IMR-90 (cell line): ENCODE data around the gene POU6F1. TPM values are rescaled to one million over a fixed set of nuclear protein-coding genes. Genes with fewer than 3 reads are reported as not detected.

Experiments
- FOS ChIP-seq: fragments of 150-350 bp; IDR thresholded peaks from 2 replicates; pipeline ENCODE4 v1.6.1; 2016; ENCODE audit warnings: low read depth, low read length
- MAFK ChIP-seq: IDR thresholded peaks from 2 replicates; pipeline ENCODE4 v1.6.1; 2012; ENCODE audit warnings: low read depth, low read length, improper control_type of control experiment
- polyA plus RNA-seq, 3 experiments: library from polyadenylated mRNA; depleted of rRNA; stranded (reverse); fragments of >200 nt; gene quantifications; 2 replicates each; pipeline ENCODE4 v1.2.3, GENCODE V29; 2012; ENCODE audit warnings: low replicate concordance in 1 of 3
- total RNA-seq: library from RNA; depleted of rRNA; stranded (reverse); fragments of >200 nt; gene quantifications from 2 replicates; pipeline ENCODE4 v1.2.3, GENCODE V29; 2012
- TF ChIP-seq, protein P1 (sequence below): fragments of 150-350 bp; IDR thresholded peaks from 2 replicates; pipeline ENCODE4 v1.6.1; 2016; ENCODE audit warnings: low read depth, mild to moderate bottlenecking, low read length, moderate library complexity, borderline replicate concordance

Gene POU6F1
- total and polyA plus RNA-seq, 2 of the 4 experiments (the other 2 are of a cell fraction), result 0.90 to 3.6 TPM

DNA sequence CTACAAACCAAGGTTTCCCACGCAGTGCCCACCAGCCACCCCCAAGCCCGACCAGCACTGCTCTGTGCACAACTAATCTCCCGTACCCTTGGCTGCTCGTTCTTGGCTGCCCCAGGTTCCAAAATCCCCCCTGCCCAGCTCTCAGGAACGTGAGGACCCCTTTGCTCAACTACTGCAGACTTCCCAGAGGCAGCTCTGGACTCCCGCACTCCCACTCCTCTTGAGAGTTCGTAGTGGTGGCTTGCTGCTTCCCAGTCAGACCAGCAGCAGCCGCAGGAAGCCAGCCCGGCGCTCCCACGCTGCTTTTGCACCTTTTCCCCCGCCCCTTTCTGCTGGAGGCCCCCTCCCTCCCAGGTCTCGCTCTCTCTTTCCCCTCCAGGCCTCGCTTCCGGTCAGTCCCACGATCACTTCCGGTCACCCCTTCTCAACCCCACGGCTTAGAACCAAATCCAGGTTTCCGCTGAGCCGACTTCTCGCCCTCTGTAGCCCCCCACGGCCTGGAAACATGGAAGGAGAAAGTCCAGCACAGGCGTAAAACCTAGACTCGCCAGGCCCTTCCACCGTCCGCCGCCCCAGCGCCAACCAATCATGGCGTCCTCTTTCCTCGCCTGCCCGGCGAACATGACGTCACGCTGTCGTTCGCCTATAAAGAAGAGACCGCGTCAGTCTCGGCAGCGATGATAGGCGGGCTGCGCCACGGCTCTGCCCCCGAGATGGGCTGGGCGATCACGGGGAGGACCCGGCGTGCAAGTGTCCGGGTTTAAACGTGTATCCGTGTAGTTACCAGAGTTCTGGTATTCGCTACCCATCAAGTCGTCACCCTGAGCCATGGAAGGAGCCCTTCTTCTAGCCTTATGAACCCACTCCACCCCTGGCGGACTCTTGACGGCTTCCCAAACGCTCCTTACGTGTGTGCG is 45.1 kb downstream of the POU6F1 start, which contains the start of gene TFCP2 (continued):
- TF ChIP-seq, protein P1, sequence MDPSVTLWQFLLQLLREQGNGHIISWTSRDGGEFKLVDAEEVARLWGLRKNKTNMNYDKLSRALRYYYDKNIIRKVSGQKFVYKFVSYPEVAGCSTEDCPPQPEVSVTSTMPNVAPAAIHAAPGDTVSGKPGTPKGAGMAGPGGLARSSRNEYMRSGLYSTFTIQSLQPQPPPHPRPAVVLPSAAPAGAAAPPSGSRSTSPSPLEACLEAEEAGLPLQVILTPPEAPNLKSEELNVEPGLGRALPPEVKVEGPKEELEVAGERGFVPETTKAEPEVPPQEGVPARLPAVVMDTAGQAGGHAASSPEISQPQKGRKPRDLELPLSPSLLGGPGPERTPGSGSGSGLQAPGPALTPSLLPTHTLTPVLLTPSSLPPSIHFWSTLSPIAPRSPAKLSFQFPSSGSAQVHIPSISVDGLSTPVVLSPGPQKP, result peak; percentile 20; the same call in 1 of the 2 replicates
- TF ChIP-seq MAFK (no peak), FOS (peak; percentile 18; the same call in 1 of the 2 replicates)
